ENCODE results near the gene TLR6. TPM values are rescaled to one million over a fixed set of nuclear protein-coding genes. Genes with fewer than 3 reads are reported as not detected.

TLR6 gene
- polyA plus RNA-seq, 1 of the 3 experiments (the other 2 are of a cell fraction): 0.10 TPM

- no peak for TF ChIP-seq IRF3 (IDR thresholded peaks at IDR 0.05; ENCODE audit: low read depth, low read length)
- TF ChIP-seq, protein P1, sequence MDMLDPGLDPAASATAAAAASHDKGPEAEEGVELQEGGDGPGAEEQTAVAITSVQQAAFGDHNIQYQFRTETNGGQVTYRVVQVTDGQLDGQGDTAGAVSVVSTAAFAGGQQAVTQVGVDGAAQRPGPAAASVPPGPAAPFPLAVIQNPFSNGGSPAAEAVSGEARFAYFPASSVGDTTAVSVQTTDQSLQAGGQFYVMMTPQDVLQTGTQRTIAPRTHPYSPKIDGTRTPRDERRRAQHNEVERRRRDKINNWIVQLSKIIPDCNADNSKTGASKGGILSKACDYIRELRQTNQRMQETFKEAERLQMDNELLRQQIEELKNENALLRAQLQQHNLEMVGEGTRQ (IDR thresholded peaks at IDR 0.05; ENCODE audit: borderline replicate concordance, low read depth, low read length): no peak
- TF ChIP-seq RXRA (IDR thresholded peaks at IDR 0.05; ENCODE audit: borderline replicate concordance, low read depth): no peak
- no peak for TF ChIP-seq TEAD4 (IDR thresholded peaks at IDR 0.05; ENCODE audit: borderline replicate concordance, insufficient read depth)
- TF ChIP-seq RCOR1 (IDR thresholded peaks at IDR 0.05; ENCODE audit: low read length): no peak
- TF ChIP-seq GABPA (IDR thresholded peaks at IDR 0.05; ENCODE audit: low read depth): no peak
- TF ChIP-seq, protein P2, sequence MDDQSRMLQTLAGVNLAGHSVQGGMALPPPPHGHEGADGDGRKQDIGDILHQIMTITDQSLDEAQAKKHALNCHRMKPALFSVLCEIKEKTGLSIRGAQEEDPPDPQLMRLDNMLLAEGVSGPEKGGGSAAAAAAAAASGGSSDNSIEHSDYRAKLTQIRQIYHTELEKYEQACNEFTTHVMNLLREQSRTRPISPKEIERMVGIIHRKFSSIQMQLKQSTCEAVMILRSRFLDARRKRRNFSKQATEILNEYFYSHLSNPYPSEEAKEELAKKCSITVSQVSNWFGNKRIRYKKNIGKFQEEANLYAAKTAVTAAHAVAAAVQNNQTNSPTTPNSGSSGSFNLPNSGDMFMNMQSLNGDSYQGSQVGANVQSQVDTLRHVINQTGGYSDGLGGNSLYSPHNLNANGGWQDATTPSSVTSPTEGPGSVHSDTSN (IDR thresholded peaks at IDR 0.05): no peak
- TF ChIP-seq TAF1 (IDR thresholded peaks at IDR 0.05; ENCODE audit: borderline replicate concordance, low read depth, low read length): peak; percentile 53; the same call in 1 of the 2 replicates
Observed at GRCh38 chr4:38867478-38868058, 11.0 kb upstream of the TLR6 start, which contains the start of gene FAM114A1 (continued).

DNA sequence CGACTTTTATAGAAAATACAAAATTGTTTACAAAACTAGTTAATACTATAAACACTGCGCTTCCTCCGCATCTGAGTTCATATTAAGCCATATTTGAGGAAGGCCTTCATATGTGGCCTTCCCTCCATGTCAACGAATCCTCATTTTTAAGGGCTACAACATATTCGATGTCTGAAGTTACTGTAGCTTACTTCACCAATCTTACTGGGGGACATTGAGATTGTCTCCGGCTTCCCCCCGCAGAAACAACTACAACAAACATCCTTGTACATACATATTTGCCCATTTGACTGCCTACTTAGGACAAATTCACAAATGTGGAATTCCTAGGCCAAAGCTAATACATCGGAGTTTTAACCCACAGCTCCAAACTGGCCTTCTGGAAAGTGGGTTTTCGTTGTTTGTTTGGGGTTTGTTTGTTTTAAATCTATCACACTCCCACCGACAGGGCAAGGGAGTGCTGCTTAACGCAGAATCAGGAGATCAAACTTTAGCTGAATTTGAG lies 10.4 kb upstream of the TLR6 start:
- peak overlapping the region; percentile 90 for H2AFZ ChIP-seq (ENCODE audit: low read depth)
- no peaks in the 10 kb centered on the region for H3F3A ChIP-seq (replicated peaks; ENCODE audit: insufficient read depth)
- POLR2A ChIA-PET: no interaction called here
- H3K27me3 ChIP-seq (ENCODE audit: insufficient read depth): no peaks in the 10 kb centered on the region
- H3K79me2 ChIP-seq (ENCODE audit: insufficient read depth): peaks cover 38% of the 10 kb centered on the region
- H3K36me3 ChIP-seq (replicated peaks in 1 of 2; ENCODE audit: control insufficient read depth in 1 of 2, insufficient read depth in 2 of 2, low read length in 1 of 2): peaks cover 0 to 21% of the 10 kb centered on the region in 2 experiments
- no peaks in the 10 kb centered on the region for H3K9me2 ChIP-seq
- peak overlapping the region; percentile 55 to 57 for H3K4me3 ChIP-seq (ENCODE audit: low read depth in 2 of 2, low read length in 1 of 2)
- H3K27ac ChIP-seq (ENCODE audit: low read depth in 2 of 2, low read length in 1 of 2): peak overlapping the region; percentile 63 to 69
- H3K9me3 ChIP-seq: no peaks in the 10 kb centered on the region
- H4K20me1 ChIP-seq (ENCODE audit: insufficient read depth): no peaks in the 10 kb centered on the region; the same call in 1 of the 2 replicates
- peak overlapping the region; percentile 83 for H3K4me2 ChIP-seq
- H3K4me1 ChIP-seq (ENCODE audit: control insufficient read depth in 1 of 2, insufficient read depth in 2 of 2, low read depth in 1 of 2, low read length in 1 of 2): peaks cover 0 to 12% of the 10 kb centered on the region in 2 experiments; a peak in 2 of 4 replicates
- H3K9ac ChIP-seq: peak overlapping the region; percentile 76
- DNase-seq: no peak
- no peak for TF ChIP-seq FOSL2 (IDR thresholded peaks at IDR 0.05; ENCODE audit: borderline replicate concordance, low read depth)
- no peak for TF ChIP-seq TCF12 (IDR thresholded peaks at IDR 0.05)
- TF ChIP-seq MEF2A (IDR thresholded peaks at IDR 0.05; ENCODE audit: borderline replicate concordance, low read depth): no peak
- TF ChIP-seq REST (IDR thresholded peaks at IDR 0.05; ENCODE audit: low read depth, low read length): no peak
- TF ChIP-seq IRF3 (IDR thresholded peaks at IDR 0.05; ENCODE audit: low read depth, low read length): no peak
- TF ChIP-seq TAF1 (IDR thresholded peaks at IDR 0.05; ENCODE audit: borderline replicate concordance, low read depth, low read length): no peak
- TF ChIP-seq JUND (IDR thresholded peaks at IDR 0.05): no peak
- no peak for TF ChIP-seq ELF1 (IDR thresholded peaks at IDR 0.05)
- no peak for TF ChIP-seq EZH2phosphoT487 (IDR thresholded peaks at IDR 0.05; ENCODE audit: borderline replicate concordance, low read depth)
- TF ChIP-seq, protein P2 (IDR thresholded peaks at IDR 0.05): no peak
- TF ChIP-seq GABPA (IDR thresholded peaks at IDR 0.05; ENCODE audit: low read depth): no peak
- TF ChIP-seq MAX (IDR thresholded peaks at IDR 0.05; ENCODE audit: low read depth): no peak
- no peak for TF ChIP-seq ZBTB33 (IDR thresholded peaks at IDR 0.05; ENCODE audit: borderline replicate concordance, low read depth)
- 54% methylated on average over 11 of the region's 11 CpGs for WGBS (ENCODE audit: low lambda C conversion rate)
- CTCF ChIA-PET: interaction anchor here (1.1 to 1.2 kb wide), 2 partner anchors 11 to 107 kb away, joined by 4 to 7 read pairs; no protein-coding TSS in a partner anchor

All from SK-N-SH (cell line).